ENCODE measurements around the gene RGS4.

Gene RGS4

GRCh38 chr1:163106364-163106987 is 37.3 kb downstream of the RGS4 start:
- DNase-seq, result no peak

- DNase-seq, result no peak
These were observed 38.5 kb downstream of the RGS4 start for GRCh38 chr1:163107655-163108054.

- no peak for DNase-seq
These were observed 46.7 kb downstream of the RGS4 start for GRCh38 chr1:163115887-163116286.

GRCh38 chr1:163119707-163120106 is 50.5 kb downstream of the RGS4 start:
- no peak for DNase-seq

- no peak for DNase-seq
These were observed 51.2 kb downstream of the RGS4 start for GRCh38 chr1:163120372-163120771.

- no peak for DNase-seq
These were observed 55.7 kb downstream of the RGS4 start for GRCh38 chr1:163124812-163125211.
